GM23248 (cell line): ENCODE data around the gene AK5.

Source experiments
- EZH2 ChIP-seq: fragments of 200-600 bp; sonication (generic); IDR thresholded peaks from 2 replicates; pipeline ENCODE4 v1.6.1; 2018; ENCODE audit warnings: antibody characterized with exemption, mild to moderate bottlenecking; ENCODE audit not compliant: insufficient read depth, poor library complexity, severe bottlenecking
- EZH2phosphoT487 ChIP-seq: fragments of 200-600 bp; sonication (generic); IDR thresholded peaks from 2 replicates; pipeline ENCODE4 v1.6.1; 2018; ENCODE audit warnings: antibody characterized with exemption, moderate library complexity, mild to moderate bottlenecking, low read depth; ENCODE audit not compliant: insufficient read depth

- TF ChIP-seq EZH2 (no peak), EZH2phosphoT487 (no peak)
Observed at GRCh38 chr1:77504986-77505385, 223.2 kb downstream of the AK5 start.
